ENCODE measurements around the gene PCCA. TPM values are rescaled to one million over a fixed set of nuclear protein-coding genes. Genes with fewer than 3 reads are reported as not detected.

Gene PCCA
- total and polyA plus RNA-seq, 2 of the 13 experiments (the other 11 are each of a cell fraction or from before 2014, with no cell fraction given): 15.0 to 32.2 TPM

DNA sequence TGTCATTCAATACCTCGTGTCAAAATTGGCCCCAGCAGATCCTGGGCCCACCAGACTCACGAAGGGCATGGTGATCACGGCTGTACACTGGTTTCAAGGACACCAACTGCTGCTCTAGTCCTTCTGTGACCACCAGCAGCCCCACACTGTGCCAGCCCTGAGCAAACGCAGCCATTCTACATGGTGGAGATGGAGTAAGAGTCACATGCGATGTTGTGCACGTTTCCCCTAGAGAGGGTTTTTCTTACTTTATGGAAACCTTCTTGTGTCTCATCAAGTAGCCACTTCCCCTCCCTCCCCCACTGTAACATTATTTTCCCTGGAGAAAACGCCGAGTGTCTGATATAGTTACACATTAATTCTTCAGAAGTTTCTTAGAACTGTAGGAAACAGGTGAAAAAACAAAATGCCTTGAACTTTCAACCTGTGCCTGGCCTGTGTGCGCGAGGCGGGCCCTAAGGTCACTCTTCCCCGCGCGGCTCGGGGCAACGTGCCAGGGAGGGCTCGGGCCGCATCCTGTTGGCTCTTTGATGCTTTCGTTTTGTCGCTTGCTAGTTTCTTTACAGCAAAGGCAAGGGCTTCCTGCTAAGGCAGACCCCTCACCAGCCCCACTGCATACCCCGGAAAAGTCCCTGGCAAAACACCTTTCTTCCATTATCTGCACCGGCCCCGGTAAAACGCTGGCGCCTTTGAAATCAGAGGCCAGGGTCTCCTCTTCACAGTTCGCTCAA, 455.1 kb downstream of the PCCA start (continued):
- TF ChIP-seq YY1 (IDR thresholded peaks at IDR 0.05; ENCODE audit: insufficient read depth, insufficient replicate concordance, low read depth, low read length) (no peak), KLF6 (CRISPR knock-in tag; IDR thresholded peaks at IDR 0.05) (no peak), ZNF616 (CRISPR knock-in tag; IDR thresholded peaks at IDR 0.05; ENCODE audit: low read depth) (no peak), GATAD1 (CRISPR knock-in tag; IDR thresholded peaks at IDR 0.05) (no peak), CC2D1A (CRISPR knock-in tag; IDR thresholded peaks at IDR 0.05) (no peak), ZNF274 (CRISPR knock-in tag; IDR thresholded peaks at IDR 0.05) (no peak), SRF (IDR thresholded peaks at IDR 0.05; ENCODE audit: low read depth, low read length) (no peak), NFRKB (IDR thresholded peaks at IDR 0.05) (no peak), ZFY (CRISPR knock-in tag; IDR thresholded peaks at IDR 0.05) (peak; percentile 50; the same call in 1 of the 2 replicates), GATA4 (IDR thresholded peaks at IDR 0.05; ENCODE audit: borderline replicate concordance, low read depth) (no peak), ZNF296 (CRISPR knock-in tag; conservative IDR thresholded peaks at IDR 0.05) (no peak), GFI1 (CRISPR knock-in tag; IDR thresholded peaks at IDR 0.05; ENCODE audit: borderline replicate concordance) (peak; percentile 57; the same call in 1 of the 2 replicates), PITX1 (CRISPR knock-in tag; IDR thresholded peaks at IDR 0.05) (no peak; the same call in 1 of the 2 replicates), RBM39 (IDR thresholded peaks at IDR 0.05; ENCODE audit: low read depth, low read length, poor library complexity, severe bottlenecking) (no peak), ZNF792 (CRISPR knock-in tag; IDR thresholded peaks at IDR 0.05) (no peak), ZNF761 (CRISPR knock-in tag; conservative IDR thresholded peaks at IDR 0.05) (0 out of 2 replicates have a peak, but pooled peaks have one; percentile 30), RCOR2 (CRISPR knock-in tag; IDR thresholded peaks at IDR 0.05) (peak; percentile 45; the same call in 1 of the 2 replicates), IRF2 (CRISPR knock-in tag; IDR thresholded peaks at IDR 0.05) (0 out of 2 replicates have a peak, but pooled peaks have one; percentile 19), ZNF660 (CRISPR knock-in tag; IDR thresholded peaks at IDR 0.05; ENCODE audit: borderline replicate concordance, low read depth) (no peak), ZNF891 (CRISPR knock-in tag; IDR thresholded peaks at IDR 0.05) (no peak)
- TF ChIP-seq, protein P1, sequence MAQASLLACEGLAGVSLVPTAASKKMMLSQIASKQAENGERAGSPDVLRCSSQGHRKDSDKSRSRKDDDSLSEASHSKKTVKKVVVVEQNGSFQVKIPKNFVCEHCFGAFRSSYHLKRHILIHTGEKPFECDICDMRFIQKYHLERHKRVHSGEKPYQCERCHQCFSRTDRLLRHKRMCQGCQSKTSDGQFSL (CRISPR knock-in tag; IDR thresholded peaks at IDR 0.05): no peak
- TF ChIP-seq, protein P2, sequence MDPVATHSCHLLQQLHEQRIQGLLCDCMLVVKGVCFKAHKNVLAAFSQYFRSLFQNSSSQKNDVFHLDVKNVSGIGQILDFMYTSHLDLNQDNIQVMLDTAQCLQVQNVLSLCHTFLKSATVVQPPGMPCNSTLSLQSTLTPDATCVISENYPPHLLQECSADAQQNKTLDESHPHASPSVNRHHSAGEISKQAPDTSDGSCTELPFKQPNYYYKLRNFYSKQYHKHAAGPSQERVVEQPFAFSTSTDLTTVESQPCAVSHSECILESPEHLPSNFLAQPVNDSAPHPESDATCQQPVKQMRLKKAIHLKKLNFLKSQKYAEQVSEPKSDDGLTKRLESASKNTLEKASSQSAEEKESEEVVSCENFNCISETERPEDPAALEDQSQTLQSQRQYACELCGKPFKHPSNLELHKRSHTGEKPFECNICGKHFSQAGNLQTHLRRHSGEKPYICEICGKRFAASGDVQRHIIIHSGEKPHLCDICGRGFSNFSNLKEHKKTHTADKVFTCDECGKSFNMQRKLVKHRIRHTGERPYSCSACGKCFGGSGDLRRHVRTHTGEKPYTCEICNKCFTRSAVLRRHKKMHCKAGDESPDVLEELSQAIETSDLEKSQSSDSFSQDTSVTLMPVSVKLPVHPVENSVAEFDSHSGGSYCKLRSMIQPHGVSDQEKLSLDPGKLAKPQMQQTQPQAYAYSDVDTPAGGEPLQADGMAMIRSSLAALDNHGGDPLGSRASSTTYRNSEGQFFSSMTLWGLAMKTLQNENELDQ (CRISPR knock-in tag; IDR thresholded peaks at IDR 0.05; ENCODE audit: borderline replicate concordance): no peak
- TF ChIP-seq, protein P3, sequence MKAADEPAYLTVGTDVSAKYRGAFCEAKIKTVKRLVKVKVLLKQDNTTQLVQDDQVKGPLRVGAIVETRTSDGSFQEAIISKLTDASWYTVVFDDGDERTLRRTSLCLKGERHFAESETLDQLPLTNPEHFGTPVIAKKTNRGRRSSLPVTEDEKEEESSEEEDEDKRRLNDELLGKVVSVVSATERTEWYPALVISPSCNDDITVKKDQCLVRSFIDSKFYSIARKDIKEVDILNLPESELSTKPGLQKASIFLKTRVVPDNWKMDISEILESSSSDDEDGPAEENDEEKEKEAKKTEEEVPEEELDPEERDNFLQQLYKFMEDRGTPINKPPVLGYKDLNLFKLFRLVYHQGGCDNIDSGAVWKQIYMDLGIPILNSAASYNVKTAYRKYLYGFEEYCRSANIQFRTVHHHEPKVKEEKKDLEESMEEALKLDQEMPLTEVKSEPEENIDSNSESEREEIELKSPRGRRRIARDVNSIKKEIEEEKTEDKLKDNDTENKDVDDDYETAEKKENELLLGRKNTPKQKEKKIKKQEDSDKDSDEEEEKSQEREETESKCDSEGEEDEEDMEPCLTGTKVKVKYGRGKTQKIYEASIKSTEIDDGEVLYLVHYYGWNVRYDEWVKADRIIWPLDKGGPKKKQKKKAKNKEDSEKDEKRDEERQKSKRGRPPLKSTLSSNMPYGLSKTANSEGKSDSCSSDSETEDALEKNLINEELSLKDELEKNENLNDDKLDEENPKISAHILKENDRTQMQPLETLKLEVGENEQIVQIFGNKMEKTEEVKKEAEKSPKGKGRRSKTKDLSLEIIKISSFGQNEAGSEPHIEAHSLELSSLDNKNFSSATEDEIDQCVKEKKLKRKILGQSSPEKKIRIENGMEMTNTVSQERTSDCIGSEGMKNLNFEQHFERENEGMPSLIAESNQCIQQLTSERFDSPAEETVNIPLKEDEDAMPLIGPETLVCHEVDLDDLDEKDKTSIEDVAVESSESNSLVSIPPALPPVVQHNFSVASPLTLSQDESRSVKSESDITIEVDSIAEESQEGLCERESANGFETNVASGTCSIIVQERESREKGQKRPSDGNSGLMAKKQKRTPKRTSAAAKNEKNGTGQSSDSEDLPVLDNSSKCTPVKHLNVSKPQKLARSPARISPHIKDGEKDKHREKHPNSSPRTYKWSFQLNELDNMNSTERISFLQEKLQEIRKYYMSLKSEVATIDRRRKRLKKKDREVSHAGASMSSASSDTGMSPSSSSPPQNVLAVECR (CRISPR knock-in tag; IDR thresholded peaks at IDR 0.05; ENCODE audit: borderline replicate concordance): peak; percentile 56; the same call in 1 of the 2 replicates
- TF ChIP-seq, protein P4, sequence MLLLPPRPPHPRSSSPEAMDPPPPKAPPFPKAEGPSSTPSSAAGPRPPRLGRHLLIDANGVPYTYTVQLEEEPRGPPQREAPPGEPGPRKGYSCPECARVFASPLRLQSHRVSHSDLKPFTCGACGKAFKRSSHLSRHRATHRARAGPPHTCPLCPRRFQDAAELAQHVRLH (CRISPR knock-in tag; IDR thresholded peaks at IDR 0.05; ENCODE audit: borderline replicate concordance, low read depth): peak; percentile 38; the same call in 1 of the 2 replicates
